ENCODE measurements around the gene CENPM.

The CENPM gene

GRCh38 chr22:41900652-41901312, 46.2 kb downstream of the CENPM start:
- DNase-seq (ENCODE audit: low read depth in 3 of 3) = no peak

- no peak for DNase-seq (ENCODE audit: low read depth in 3 of 3)
Measured at GRCh38 chr22:41899992-41900651, 46.8 kb downstream of the CENPM start.

- DNase-seq (ENCODE audit: low read depth in 3 of 3) = no peak
Measured at GRCh38 chr22:41899110-41899509, 47.8 kb downstream of the CENPM start.

DNA sequence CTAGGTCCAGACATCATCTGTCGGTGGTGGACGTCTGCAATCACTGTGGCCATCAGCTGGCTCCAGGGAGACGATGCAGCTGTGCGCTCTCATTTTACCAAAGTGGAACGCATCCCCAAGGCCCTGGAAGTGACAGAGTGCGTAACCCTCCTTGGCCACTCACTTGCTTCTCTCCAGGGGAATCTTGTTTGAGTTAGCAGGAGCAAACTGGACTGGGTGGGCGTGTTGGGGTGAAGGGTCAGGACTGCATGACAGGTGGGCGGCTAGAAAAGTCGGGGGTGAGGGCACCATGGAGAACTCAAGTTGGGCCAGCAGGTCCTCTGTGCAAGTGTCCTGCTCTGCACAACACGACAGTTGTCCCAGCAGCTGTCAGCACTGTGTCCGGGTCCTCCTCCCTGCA, 48.3 kb downstream of the CENPM start:
- no peak for DNase-seq (ENCODE audit: low read depth in 3 of 3)

- DNase-seq (ENCODE audit: low read depth in 3 of 3) = no peak
Measured at GRCh38 chr22:41893591-41894375, 53.2 kb downstream of the CENPM start.

DNA sequence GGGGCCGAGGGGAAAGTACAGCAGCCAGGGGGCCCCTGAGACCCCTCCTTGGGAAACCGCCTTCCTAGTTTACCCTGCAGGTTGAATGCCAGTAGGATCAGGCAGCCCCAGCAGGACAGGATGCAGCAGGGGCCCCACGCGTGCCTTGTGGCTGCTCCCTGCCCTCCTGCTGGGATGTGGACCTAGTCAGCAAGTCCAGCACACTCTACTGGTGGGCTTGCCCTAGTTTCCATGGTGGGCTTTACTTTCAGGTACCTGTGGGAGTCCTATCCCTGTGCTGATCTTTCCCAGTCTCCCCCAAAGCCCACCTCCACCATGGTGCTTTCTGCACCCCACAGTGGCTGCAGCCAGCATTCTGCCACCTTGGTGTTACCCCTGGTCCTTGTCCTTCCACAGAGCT, 54.2 kb downstream of the CENPM start:
- no peak for DNase-seq (ENCODE audit: low read depth in 3 of 3)

DNA sequence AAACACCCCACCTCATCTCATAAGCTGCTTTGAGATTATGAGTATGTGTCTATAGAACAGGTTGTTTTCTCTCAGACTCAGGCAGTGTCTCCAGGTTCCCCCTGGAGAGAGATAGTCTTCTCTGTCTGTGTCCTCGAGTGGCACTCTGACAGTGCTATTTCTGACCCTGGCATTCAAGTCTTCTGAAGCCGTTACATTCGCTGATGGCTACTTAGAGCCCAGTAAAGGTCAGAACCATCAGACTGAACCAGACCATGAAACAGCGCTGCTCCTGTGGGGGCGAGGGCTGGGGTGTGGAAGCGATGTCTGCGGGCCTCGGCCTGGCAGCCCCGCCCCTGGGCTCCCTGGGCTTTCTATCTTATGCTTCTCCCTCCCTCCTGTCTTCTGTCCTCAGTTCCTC, 55.5 kb downstream of the CENPM start:
- DNase-seq (ENCODE audit: low read depth in 3 of 3) = no peak

Data from stimulated activated CD4-positive, alpha-beta T cell treated with anti-CD3 and anti-CD28 coated beads, TNF-alpha, amount 100 ng/mL, for 4 hours (primary cell).